Middle frontal gyrus (tissue), 1 donor: ENCODE results near the gene LINC00237.

ENCODE experiments used
- DNase-seq: peaks from one replicate; pipeline ENCODE4 v3.0.0-alpha.2; 2015; ENCODE audit warnings: low spot score; ENCODE audit errors: extremely low spot score

Gene LINC00237

DNA sequence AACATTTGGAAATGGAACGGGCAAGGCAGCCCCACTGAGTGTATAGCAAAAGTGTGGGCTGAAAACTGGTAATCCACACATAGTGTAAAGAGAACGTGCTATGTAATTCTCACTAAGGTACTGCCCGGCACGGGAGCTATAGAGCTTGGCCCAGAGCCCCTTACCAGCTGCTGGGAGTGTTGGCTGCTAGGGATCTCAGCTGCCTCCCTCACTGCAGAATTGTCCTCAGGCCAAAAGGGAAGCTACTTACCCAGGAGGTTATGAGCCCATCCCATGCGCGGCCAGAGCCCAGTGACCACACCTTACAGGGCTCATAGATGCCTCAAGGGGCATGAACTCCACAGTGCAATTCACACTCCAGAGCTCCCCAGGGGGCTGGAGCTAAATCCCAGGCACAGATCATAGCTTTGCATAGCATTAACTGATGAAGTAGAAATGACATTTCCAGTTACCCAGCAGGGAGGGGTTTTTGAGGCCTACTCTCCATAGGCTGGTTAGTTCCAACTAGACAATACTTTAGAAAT is 56.8 kb downstream of the LINC00237 start:
- DNase-seq: no peak

DNA sequence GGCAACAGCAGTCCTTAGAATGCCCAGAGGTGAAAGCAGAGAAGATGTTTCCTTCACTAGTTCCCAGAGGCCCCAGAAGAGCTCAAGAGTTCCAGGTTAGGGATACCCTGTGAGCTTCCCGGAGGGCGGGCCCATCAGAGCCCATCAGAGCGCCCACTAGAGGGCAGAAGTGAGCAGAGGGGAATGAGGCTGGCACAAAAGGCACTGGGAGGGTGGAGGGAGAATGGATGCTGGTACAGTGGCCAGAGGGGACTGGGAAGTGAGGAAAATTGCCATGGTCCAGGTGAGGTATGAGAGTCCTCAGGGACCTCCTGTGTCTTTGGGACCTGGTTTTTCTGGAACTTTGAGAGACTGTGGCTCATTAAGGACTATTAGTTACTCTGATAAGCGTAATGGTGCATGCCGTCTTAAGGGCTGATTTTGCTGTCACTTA is 57.3 kb downstream of the LINC00237 start:
- no peak for DNase-seq

DNA sequence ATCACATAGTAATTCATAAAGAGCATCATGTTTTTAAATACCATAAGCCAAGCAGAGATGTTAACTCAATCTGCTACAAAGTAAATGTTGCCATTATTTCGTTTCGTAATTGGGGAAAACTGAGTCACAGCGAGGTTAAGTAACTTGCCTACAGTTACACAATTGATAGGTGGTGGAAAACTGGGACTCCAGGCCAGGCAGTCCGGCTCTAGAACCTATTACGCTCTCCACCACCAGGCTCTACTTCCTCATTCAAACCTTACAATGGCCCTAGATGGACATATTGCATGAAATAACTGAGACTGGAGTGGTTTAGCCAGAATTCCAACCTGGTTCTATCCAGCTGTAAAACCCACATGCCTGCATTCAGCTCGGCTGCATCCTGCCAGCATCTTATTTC is 58.2 kb downstream of the LINC00237 start:
- no peak for DNase-seq

DNA sequence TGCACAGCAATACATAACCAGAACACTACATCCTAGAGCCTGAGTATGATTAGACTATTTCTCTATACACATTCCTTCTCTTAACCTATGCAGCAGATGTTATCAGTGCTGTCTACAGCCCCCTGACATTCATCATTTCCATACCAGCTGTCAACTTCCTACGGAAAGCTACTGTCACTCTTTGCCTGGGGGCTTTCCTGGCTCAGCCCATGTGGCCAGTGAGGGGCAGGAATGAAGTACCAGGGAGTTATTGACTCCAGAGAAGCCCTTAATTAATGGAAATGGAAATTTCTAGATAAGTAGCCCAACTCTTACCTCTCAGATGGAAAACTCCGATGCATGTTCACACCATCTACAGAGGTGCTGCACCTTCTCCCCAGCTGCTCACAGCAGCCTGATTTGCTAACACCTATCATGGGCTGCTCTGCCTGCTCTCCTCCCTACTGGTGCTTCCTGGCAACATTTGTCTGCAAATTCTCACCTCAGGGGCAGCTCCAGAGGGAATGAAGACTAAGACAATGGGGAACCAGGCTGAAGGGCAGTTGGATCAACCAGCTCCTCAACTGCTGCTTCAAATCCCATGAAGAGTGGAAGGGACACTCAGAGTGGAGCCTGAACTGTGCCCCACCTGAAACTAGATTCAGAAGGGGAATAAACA is 59.6 kb downstream of the LINC00237 start:
- no peak for DNase-seq
